Omental fat pad (tissue), 4 donors: ENCODE data around the gene ZFYVE28. TPM values are rescaled to one million over a fixed set of nuclear protein-coding genes. Genes with fewer than 3 reads are reported as not detected.

ENCODE experiments used
- ATAC-seq: fragments of 150-250 bp; one replicate; pipeline ENCODE4 v1.9.1; 2016; ENCODE audit warnings: mild to moderate bottlenecking, moderate library complexity; ENCODE audit not compliant: low FRiP score
- DNase-seq: peaks from one replicate; pipeline ENCODE4 v3.0.0-alpha.2; 2019; ENCODE audit warnings: low spot score
- CTCF ChIP-seq, 3 donors: fragments of 450-650 bp; IDR thresholded peaks; one replicate each; pipeline ENCODE4 v1.5.1; 2016 to 2017; ENCODE audit warnings: antibody characterized with exemption in 3 of 3, mild to moderate bottlenecking in 3 of 3, moderate library complexity in 2 of 3
- total RNA-seq, 4 donors: library from RNA; depleted of rRNA; stranded (reverse); fragments of >200 nt; gene quantifications; one replicate each; pipeline ENCODE4 v1.1.0, GENCODE V29; 2016

The ZFYVE28 gene
- total RNA-seq, 4 donors from 2014 or later, result 7.1 to 24.5 (median 16.7) TPM

- ATAC-seq, result peak; percentile 96
- peak; percentile 96 for DNase-seq
- TF ChIP-seq CTCF (IDR thresholded peaks at IDR 0.05), result no peak
Observed at GRCh38 chr4:2262145-2262943, 156.1 kb downstream of the ZFYVE28 start.

GRCh38 chr4:2261853-2262144 is 156.6 kb downstream of the ZFYVE28 start, which contains the start of gene MXD4:
Gene MXD4, minus strand, starts transcription at chr4:2262109. Its CDS starts 129 bp downstream, at chr4:2261980.
- no peak for DNase-seq
- no peak for TF ChIP-seq CTCF (IDR thresholded peaks at IDR 0.05)
- ATAC-seq, result no peak

- peak; percentile 22 for DNase-seq
Observed at GRCh38 chr4:2261110-2261852, 157.2 kb downstream of the ZFYVE28 start.

GRCh38 chr4:2260344-2261109 is 157.9 kb downstream of the ZFYVE28 start:
- peak; percentile 21 for DNase-seq
- ATAC-seq, result no peak
- no peak for TF ChIP-seq CTCF (IDR thresholded peaks at IDR 0.05)

More at GRCh38 chr4:2261110-2261852, 157.2 kb downstream of the ZFYVE28 start:
- no peak for ATAC-seq
- no peak for TF ChIP-seq CTCF (IDR thresholded peaks at IDR 0.05)

- peak; percentile 18 for DNase-seq
- no peak for TF ChIP-seq CTCF (IDR thresholded peaks at IDR 0.05)
- no peak for ATAC-seq
Observed at GRCh38 chr4:2259541-2260343, 158.7 kb downstream of the ZFYVE28 start.

GRCh38 chr4:2259036-2259540 is 159.4 kb downstream of the ZFYVE28 start:
- ATAC-seq (no peak), DNase-seq (peak; percentile 18)
- TF ChIP-seq CTCF (IDR thresholded peaks at IDR 0.05), result no peak
